T-helper 2 cell treated with Interferon-gamma antibody and Interleukin-4, amounts not matched to agents 5 μg/mL and 100 μg/mL, for 36 hours (primary cell): ENCODE results near the gene HMSD.
A peak's percentile ranks its signal among the peaks of the same experiment; 100 is the strongest.
"Not testable (repeated sequence)": the region's sequence is repeated elsewhere in the genome, so short reads cannot be mapped to it uniquely, and the experiment has no call there.

Experiments used
- DNase-seq: peaks from one replicate; pipeline ENCODE4 v3.0.0; 2021; ENCODE audit warnings: low spot score
- H3K27ac Mint-ChIP-seq: one replicate; pipeline ENCODE4 v1.8.0; 2021; ENCODE audit warnings: mild to moderate bottlenecking, mixed read lengths
- H3K27me3 Mint-ChIP-seq: one replicate; pipeline ENCODE4 v1.8.0; 2021; ENCODE audit warnings: low read depth, mixed read lengths
- H3K36me3 Mint-ChIP-seq: one replicate; pipeline ENCODE4 v1.8.0; 2021; ENCODE audit warnings: low read depth, mixed read lengths
- H3K4me1 Mint-ChIP-seq: one replicate; pipeline ENCODE4 v1.8.0; 2021; ENCODE audit warnings: low read depth, mixed read lengths
- H3K4me3 Mint-ChIP-seq: one replicate; pipeline ENCODE4 v1.8.0; 2022; ENCODE audit warnings: mild to moderate bottlenecking, moderate library complexity, mixed read lengths
- H3K9me3 Mint-ChIP-seq: one replicate; pipeline ENCODE4 v1.8.0; 2021; ENCODE audit warnings: mixed read lengths

The HMSD gene

GRCh38 chr18:63936156-63936931 lies 12.8 kb upstream of the HMSD start:
- no peak overlapping the region for H3K27ac Mint-ChIP-seq
- H3K4me3 Mint-ChIP-seq, result peak overlapping the region; percentile 74
- peak; percentile 66 for DNase-seq
- no peaks in the 10 kb centered on the region for H3K36me3 Mint-ChIP-seq
- no peaks in the 10 kb centered on the region for H3K9me3 Mint-ChIP-seq
- H3K4me1 Mint-ChIP-seq, result no peaks in the 10 kb centered on the region
- H3K27me3 Mint-ChIP-seq, result peaks cover 15% of the 10 kb centered on the region

- Mint-ChIP-seq H3K9me3 (no peaks in the 10 kb centered on the region), H3K27ac (no peak overlapping the region), H3K4me1 (no peaks in the 10 kb centered on the region), H3K27me3 (peaks cover 21% of the 10 kb centered on the region), H3K36me3 (no peaks in the 10 kb centered on the region), H3K4me3 (peak overlapping the region; percentile 74)
- no peak for DNase-seq
Observed at GRCh38 chr18:63936932-63937393, 12.1 kb upstream of the HMSD start.

DNA sequence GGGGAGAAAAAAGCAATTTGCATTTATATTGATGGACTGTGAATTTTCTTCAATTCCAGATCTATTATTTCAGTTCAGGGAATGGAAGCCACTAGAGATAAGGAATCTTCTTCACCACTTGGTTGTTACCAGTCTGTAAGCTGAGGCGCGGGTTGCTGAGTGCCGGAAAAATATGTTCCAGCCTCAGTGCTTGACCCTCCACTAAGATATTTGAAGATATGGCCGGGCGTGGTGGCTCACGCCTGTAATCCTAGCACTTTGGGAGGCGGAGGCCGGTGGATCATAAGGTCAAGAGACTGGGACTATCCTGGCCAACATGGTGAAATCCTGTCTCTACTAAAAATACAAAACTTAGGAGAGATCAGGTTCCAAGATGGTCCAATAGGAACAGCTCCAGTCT lies 9.1 kb upstream of the HMSD start:
- H3K36me3 Mint-ChIP-seq, result no peaks in the 10 kb centered on the region
- no peak overlapping the region for H3K4me3 Mint-ChIP-seq
- H3K27ac Mint-ChIP-seq, result no peak overlapping the region
- no peak for DNase-seq
- H3K27me3 Mint-ChIP-seq, result peaks cover 40% of the 10 kb centered on the region
- H3K4me1 Mint-ChIP-seq, result no peaks in the 10 kb centered on the region
- no peaks in the 10 kb centered on the region for H3K9me3 Mint-ChIP-seq

DNA sequence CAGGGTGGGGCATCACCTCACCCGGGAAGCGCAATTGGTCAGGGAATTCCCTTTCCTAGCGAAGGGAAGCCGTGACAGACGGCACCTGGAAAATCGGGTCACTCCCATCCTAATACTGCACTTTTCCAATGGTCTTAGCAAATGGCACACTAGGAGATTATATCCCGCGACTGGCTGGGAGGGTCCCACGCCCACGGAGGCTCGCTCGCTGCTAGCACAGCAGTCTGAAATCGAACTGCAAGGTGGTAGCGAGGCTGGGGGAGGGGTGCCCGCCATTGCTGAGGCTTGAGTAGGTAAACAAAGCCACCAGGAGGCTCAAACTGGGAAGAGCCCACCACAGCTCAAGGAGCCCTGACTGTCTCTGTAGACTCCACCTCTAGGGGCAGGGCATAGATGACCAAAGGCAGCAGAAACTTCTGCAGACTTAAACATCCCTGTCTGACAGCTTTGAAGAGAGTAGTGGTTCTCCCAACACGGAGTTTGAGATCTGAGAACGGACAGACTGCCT lies 8.5 kb upstream of the HMSD start:
- H3K4me1 Mint-ChIP-seq, H3K27ac Mint-ChIP-seq, H3K36me3 Mint-ChIP-seq, DNase-seq, H3K4me3 Mint-ChIP-seq, H3K9me3 Mint-ChIP-seq: not testable (repeated sequence)
- H3K27me3 Mint-ChIP-seq, result peaks cover 39% of the 10 kb centered on the region

- H3K9me3 Mint-ChIP-seq, result no peaks in the 10 kb centered on the region
- no peak overlapping the region for H3K4me3 Mint-ChIP-seq
- no peak overlapping the region for H3K27ac Mint-ChIP-seq
Observed at GRCh38 chr18:63947051-63947790, 1.9 kb upstream of the HMSD start.

DNA sequence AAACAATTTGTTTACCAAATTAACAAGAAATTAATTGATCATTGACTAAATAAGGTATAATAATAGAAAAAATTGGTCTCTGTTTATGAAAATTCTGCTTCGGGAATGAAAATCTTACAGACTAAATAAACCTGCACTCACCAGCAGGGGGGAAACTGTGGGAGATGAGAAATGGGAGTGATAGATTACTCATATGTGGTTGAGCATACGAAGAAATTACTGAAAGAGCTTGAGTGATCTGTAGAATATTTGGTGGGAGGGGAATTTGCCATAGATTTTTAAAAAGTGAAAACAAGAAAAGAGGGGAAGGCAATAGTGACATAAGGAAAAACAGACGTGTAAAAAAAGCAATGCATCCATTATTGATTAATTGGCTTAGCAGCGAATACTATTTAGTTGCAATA lies 2.2 kb downstream of the HMSD start:
- H3K4me1 Mint-ChIP-seq, result peaks cover 23% of the 10 kb centered on the region
- peak overlapping the region; percentile 5 for H3K27ac Mint-ChIP-seq
- no peaks in the 10 kb centered on the region for H3K9me3 Mint-ChIP-seq
- no peak overlapping the region for H3K4me3 Mint-ChIP-seq
- peaks cover 3% of the 10 kb centered on the region for H3K27me3 Mint-ChIP-seq
- peak; percentile 48 for DNase-seq
- no peaks in the 10 kb centered on the region for H3K36me3 Mint-ChIP-seq

More at GRCh38 chr18:63947051-63947790, 1.9 kb upstream of the HMSD start:
- H3K36me3 Mint-ChIP-seq, result no peaks in the 10 kb centered on the region
- H3K27me3 Mint-ChIP-seq, result peaks cover 35% of the 10 kb centered on the region
- H3K4me1 Mint-ChIP-seq, result peaks cover 23% of the 10 kb centered on the region
- DNase-seq, result no peak

DNA sequence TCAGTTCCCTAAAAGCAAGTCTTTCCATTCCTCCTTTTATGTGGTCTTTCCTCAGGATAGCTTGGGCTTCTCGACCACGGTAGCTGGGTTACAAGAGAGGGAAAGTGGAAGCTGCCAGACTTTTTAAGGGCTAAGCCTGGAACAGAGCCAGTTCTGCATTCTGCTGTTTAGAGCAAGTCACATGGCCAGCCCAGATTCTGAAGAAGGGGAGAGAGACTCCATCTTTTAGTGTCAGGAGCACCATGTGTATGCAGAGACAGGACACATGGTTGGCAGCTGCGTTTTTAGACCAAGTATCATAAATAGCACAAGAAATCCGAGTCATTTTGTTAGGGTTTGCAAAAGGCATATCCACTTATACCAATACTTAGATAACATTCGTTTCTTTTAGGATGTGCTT lies 4.7 kb downstream of the HMSD start:
- Mint-ChIP-seq H3K27me3 (peaks cover 3% of the 10 kb centered on the region), H3K9me3 (no peaks in the 10 kb centered on the region), H3K4me3 (no peak overlapping the region), H3K4me1 (peaks cover 20% of the 10 kb centered on the region), H3K36me3 (peaks cover 2% of the 10 kb centered on the region), H3K27ac (no peak overlapping the region)
- DNase-seq, result no peak

- Mint-ChIP-seq H3K9me3 (no peaks in the 10 kb centered on the region), H3K36me3 (peaks cover 2% of the 10 kb centered on the region), H3K27ac (no peak overlapping the region), H3K4me3 (no peak overlapping the region), H3K27me3 (peaks cover 3% of the 10 kb centered on the region), H3K4me1 (no peaks in the 10 kb centered on the region)
- DNase-seq, result no peak
Observed at GRCh38 chr18:63956755-63957154, 7.7 kb downstream of the HMSD start.

GRCh38 chr18:63960891-63961290 lies 11.8 kb downstream of the HMSD start:
- Mint-ChIP-seq H3K27me3 (no peaks in the 10 kb centered on the region), H3K4me1 (peaks cover 2% of the 10 kb centered on the region), H3K27ac (no peak overlapping the region), H3K36me3 (peaks cover 2% of the 10 kb centered on the region), H3K4me3 (no peak overlapping the region), H3K9me3 (no peaks in the 10 kb centered on the region)
- no peak for DNase-seq

- Mint-ChIP-seq H3K4me3 (no peak overlapping the region), H3K36me3 (peaks cover 2% of the 10 kb centered on the region), H3K4me1 (peaks cover 2% of the 10 kb centered on the region), H3K9me3 (no peaks in the 10 kb centered on the region), H3K27me3 (no peaks in the 10 kb centered on the region), H3K27ac (no peak overlapping the region)
- no peak for DNase-seq
Observed at GRCh38 chr18:63961435-63961980, 12.4 kb downstream of the HMSD start.

DNA sequence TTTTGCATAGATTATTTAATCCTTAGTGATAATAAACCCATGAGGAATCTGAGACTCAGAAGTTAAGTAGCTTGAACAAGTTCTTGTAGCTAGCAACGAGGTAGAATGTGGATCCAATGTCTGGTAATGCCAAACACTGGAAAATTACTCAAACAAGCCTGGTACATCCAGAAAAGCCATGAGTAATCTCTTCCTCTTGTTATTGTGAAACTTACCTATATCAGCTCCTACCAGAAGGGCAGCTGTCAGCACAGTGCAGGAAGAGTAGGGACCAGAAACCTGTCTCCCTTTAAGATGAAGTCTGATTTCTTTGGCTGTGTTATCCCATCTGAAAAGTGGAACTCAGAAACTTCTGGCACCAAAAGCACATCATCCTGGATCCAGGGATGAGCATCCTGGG lies 13.0 kb downstream of the HMSD start:
- Mint-ChIP-seq H3K4me1 (peaks cover 2% of the 10 kb centered on the region), H3K27ac (no peak overlapping the region)
- no peak for DNase-seq

GRCh38 chr18:63963615-63964256 lies 14.6 kb downstream of the HMSD start:
- Mint-ChIP-seq H3K27ac (no peak overlapping the region), H3K27me3 (no peaks in the 10 kb centered on the region), H3K4me3 (no peak overlapping the region), H3K4me1 (peaks cover 2% of the 10 kb centered on the region), H3K9me3 (no peaks in the 10 kb centered on the region), H3K36me3 (no peaks in the 10 kb centered on the region)
- peak; percentile 16 for DNase-seq

More for the DNA sequence above, 13.0 kb downstream of the HMSD start:
- Mint-ChIP-seq H3K27me3 (no peaks in the 10 kb centered on the region), H3K36me3 (peaks cover 2% of the 10 kb centered on the region), H3K4me3 (no peak overlapping the region), H3K9me3 (no peaks in the 10 kb centered on the region)

GRCh38 chr18:63964908-63965307 lies 15.8 kb downstream of the HMSD start:
- Mint-ChIP-seq H3K27ac (no peak overlapping the region), H3K36me3 (no peaks in the 10 kb centered on the region), H3K27me3 (no peaks in the 10 kb centered on the region), H3K9me3 (no peaks in the 10 kb centered on the region), H3K4me3 (no peak overlapping the region), H3K4me1 (peaks cover 12% of the 10 kb centered on the region)
- DNase-seq, result no peak
